GM12801 (cell line): ENCODE data around the gene ASPRV1.

Source experiments
- CTCF ChIP-seq: IDR thresholded peaks from one replicate; pipeline ENCODE4 v1.5.1; 2011; ENCODE audit warnings: control low read depth; ENCODE audit not compliant: insufficient read length; ENCODE audit errors: extremely low read depth

Gene ASPRV1

GRCh38 chr2:69914950-69915945, 46.2 kb downstream of the ASPRV1 start, which contains the start of gene MXD1:
TSS of gene MXD1 (plus strand) at chr2:69915109. CDS start at chr2:69915331, 222 bp downstream.
- no peak for TF ChIP-seq CTCF

GRCh38 chr2:69914164-69914949, 47.1 kb downstream of the ASPRV1 start:
- no peak for TF ChIP-seq CTCF

- no peak for TF ChIP-seq CTCF
Measured at GRCh38 chr2:69911985-69912563, 49.4 kb downstream of the ASPRV1 start.
